GM19240 (cell line): ENCODE data around the gene OR2F1.

Experiments
- DNase-seq: peaks from one replicate; pipeline ENCODE4 v3.0.0; 2011; ENCODE audit warnings: low spot score; ENCODE audit not compliant: insufficient read length

Gene OR2F1

DNA sequence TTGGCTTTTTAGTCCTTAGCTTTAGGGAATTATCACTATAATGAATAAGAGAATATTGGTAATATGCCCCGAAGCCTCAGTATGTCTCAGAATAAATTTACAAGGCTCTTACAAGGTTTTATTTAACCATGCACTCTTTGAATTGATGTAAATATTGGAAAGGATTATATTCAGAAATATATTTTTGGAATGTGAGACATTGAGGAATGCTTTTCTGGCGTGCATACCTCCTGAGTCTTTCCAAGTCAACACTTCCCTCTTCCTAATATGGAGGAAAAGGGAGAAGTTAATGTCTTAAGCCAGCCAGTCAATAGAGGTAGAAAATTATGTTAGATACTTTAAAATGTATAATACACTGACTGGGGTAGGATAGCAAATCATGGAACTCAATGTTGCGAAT, 1.2 kb upstream of the OR2F1 start:
- no peak for DNase-seq

- no peak for DNase-seq
Measured at GRCh38 chr7:143954135-143954534, 509 bp upstream of the OR2F1 start.

DNA sequence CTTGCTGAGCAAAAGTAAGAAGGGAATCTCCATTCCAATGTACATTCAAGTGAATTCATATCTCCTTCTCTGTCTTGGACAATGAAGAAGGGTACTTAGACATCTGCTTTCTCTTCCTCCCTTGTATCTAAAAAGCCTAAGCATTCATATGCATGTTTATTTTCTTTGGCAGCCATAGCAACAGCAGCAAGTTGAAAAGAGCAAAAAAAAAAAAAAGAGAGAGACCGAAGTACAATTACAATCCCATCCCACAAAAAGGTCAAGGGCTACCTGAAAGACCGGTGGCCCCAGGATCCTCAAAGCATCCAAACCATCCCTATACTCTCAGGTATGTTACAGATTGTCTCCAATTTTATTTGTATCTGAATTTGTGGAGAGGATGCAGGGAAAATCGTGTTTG, 4.1 kb downstream of the OR2F1 start:
- no peak for DNase-seq

DNA sequence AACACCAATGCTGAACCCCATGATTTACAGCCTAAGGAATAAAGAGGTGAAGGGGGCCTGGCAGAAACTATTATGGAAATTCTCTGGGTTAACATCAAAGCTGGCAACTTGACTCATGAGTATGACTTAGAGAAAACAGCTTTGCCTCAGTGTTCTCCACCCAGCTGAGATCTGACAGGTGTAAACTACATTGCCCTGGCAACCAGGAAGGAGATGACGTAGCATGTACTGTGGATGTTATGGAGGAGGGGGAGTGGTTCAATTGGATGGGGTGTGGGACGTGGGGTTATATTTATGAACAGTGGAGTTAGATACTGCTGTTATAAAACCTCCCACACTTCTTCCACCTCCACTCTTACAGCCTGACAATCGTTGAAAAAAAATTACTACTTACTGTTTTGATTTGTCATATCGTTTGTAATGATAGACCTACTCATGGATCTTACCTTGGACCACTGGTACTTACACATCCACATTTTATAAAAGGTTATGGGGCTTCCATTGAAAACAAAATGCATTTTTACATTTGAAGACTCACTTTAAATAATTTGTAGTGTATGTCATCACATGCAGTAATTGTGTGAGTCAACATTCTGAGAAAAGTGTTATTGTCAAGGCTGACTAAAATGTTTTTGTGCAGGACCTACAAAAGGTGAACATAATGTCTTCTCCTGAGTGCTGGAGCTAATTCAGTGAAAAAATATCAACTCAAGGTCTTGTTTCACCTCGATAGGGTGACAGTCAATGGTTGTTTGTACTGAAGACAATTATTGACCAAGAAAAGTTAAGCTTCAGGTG, 6.4 kb downstream of the OR2F1 start:
- no peak for DNase-seq

DNA sequence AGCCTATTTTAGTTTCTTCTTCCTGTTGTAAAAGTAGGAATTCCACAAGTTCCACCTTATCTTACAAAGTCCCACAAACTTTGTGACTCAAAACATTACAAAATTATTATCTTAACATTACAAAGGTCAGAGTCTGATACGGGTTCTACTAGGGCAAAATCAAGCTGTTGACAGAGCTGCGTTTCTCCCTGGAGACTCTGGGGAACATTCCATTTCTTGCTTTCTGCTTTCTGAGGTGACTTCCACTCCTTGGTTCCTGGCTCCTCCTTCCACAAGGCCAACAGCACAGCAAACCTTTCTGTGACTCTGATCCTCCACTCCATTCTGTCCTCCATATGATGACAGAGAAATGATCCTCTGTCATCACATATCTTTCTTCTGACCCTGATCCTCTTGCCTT, 10.6 kb downstream of the OR2F1 start:
- DNase-seq: no peak

GRCh38 chr7:143967398-143967797, 12.8 kb downstream of the OR2F1 start:
- DNase-seq: no peak

GRCh38 chr7:143973870-143974416, 19.3 kb downstream of the OR2F1 start:
- DNase-seq: no peak

DNA sequence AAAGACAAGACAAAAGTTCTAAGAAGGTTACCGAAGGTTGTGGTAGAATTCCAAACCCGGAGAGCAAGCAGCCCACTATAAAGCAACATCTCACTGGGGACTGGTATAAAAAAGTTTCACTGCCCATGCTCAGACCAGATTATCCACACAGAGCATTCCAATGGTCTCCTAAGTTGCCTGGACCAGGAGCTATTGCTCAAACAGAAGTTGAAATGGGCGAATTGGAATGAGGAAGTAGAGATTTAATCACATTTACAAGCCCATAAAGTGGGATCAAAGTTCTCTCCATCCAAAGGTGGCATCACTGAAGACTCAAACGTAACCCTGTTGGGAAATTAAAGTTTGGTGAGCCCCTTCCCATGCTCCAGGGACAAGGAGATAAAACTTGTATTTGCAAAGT, 19.8 kb downstream of the OR2F1 start:
- DNase-seq: no peak

DNA sequence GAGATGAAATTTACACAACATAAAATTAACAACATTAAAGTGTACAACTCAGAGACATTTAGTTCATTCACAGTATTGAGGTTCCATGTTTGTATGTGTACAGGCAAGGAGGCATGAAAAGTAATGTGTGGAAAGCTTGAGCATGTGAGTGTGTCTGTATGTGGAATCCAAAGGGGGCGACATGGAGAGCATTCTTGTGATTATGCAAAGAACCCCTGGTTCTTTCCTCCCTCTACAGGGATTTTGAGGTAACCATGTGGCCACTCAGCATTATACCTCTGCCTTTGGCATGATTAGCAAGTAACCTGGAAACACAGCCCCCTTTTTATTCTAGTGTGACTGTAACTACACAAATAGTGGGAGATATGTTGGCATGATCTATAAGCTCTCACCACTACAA, 21.0 kb downstream of the OR2F1 start:
- no peak for DNase-seq

DNA sequence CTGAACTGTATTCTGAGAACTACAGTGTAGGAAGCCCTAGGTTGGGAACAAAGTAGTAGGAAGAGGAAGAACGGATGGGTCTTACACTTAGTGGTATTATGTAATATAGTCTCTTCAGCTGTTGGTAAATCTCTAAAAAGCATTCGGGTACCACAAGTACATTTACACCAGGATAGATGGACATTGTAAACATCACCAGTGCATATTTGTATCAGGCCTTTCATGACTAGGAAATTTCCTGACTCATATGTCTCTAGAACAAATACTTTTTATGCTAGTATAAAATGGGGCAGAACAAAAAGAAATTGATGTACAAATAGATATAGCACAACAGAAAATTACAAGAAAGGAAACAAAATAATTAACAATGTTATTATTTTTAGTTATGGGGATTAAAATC, 23.9 kb downstream of the OR2F1 start:
- DNase-seq: no peak

- DNase-seq: no peak
Measured at GRCh38 chr7:143979359-143979758, 24.7 kb downstream of the OR2F1 start.

- DNase-seq: no peak
Measured at GRCh38 chr7:143979998-143980397, 25.4 kb downstream of the OR2F1 start.

GRCh38 chr7:143980746-143981510, 26.3 kb downstream of the OR2F1 start:
- no peak for DNase-seq

GRCh38 chr7:143983960-143984359, 29.3 kb downstream of the OR2F1 start:
- DNase-seq: no peak

DNA sequence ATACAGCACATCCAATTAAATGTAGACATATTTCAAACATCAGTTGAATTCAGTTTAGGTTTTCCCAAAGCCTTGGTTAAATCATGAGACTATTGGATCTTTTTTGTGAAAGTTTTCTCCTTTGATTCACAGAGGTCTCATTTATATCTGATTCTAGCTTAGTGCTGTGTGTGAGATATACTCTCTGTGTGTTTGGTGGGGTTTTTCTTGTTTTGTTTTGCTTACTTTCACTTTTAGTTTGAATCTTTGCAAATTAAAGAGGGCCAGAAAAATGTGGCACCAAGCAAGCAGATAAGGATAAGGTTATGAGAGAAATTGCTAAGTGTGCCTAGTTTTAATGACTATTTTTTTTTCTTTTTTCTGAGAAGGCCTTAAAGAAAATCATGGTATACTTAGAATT, 32.9 kb downstream of the OR2F1 start:
- DNase-seq: no peak

GRCh38 chr7:143988976-143989745, 34.5 kb downstream of the OR2F1 start:
- DNase-seq: no peak

DNA sequence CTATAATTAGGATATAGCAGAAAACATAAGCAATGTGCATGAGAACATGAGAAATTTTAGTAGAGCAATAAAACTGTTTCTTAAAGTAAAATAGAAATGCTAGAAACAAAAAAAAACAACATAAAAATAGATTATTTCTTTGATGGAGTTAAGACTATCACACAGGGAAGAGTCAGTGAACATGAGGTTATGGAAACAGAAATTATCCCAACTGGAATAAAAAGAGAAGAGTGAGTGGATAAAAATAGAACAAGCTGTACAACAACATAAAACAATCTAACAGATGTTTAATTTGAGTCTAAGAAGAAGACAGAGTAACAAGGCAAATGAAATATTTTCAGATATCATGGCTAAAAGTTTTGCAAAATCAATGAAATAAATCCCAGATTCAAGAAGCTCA, 38.0 kb downstream of the OR2F1 start:
- no peak for DNase-seq

- DNase-seq: no peak
Measured at GRCh38 chr7:143993924-143994323, 39.3 kb downstream of the OR2F1 start.

GRCh38 chr7:144000020-144000419, 45.4 kb downstream of the OR2F1 start, which contains the start of gene OR6B1:
OR6B1 (plus strand) TSS chr7:144000320; CDS start chr7:144003997, 3,677 bp downstream.
- no peak for DNase-seq

- no peak for DNase-seq
Measured at GRCh38 chr7:144001543-144001942, 46.9 kb downstream of the OR2F1 start.

DNA sequence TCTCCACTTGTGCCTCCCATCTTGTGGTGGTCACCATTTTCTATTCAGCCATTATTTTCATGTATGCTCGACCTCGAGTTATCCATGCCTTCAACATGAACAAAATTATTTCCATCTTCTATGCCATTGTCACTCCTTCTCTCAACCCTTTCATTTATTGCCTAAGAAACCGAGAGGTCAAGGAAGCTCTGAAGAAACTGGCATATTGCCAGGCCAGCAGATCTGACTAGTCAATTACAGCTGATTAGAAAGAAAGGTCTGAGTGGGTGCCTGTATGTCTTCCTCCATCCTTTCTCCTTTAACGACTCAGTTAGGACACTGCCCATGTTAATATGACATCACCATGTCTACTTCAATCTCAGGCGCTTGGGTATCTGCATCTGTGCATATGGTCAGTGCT, 50.1 kb downstream of the OR2F1 start:
- no peak for DNase-seq
